T1000 (cell line): Measurements from ENCODE around the gene TMED6.
"Not testable (repeated sequence)": the region's sequence is repeated elsewhere in the genome, so short reads cannot be mapped to it uniquely, and the experiment has no call there.

Source experiments
- DNase-seq: peaks from one replicate; lab custom pipeline; 2025; ENCODE audit warnings: mixed read lengths; lab: John Stamatoyannopoulos, UW

The TMED6 gene

DNA sequence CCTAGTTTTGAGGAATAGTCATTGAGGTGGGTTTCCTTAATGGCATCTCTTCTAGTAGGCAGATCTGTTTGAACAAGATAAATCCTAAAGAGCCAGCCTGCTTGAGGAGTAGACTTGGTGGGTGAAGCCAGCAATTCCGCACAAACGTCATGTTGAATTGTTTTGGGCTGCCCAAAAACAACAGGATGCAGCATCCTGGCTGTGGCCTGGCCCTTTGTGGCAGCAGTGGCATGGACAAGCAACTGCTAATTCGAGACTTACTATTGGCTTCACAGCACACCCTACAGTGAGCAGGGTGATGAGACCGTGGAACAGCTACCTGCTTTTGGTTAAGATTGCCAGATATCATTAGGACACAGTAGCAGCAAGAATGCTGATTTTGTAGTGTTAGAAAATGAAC lies 49.7 kb downstream of the TMED6 start:
- no peak for DNase-seq

DNA sequence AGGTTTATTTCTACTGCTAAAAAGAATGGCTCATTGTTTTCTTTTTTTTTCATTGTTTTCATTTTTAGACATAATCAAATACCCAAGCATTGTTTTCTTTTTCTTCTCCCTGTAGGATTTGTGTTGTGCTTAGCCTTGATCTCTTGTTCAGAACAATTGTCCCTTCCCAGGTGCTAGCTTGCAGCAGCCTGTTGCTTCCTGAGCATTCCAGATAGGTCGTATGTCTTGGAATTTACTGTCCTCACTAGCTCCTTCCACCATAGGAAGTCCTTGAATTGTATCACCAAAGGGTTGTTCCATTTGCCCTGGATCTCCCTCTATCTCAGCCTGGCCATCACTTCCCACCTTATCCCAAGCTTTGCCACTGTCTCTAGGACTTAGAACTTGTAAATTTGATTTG lies 50.4 kb downstream of the TMED6 start:
- no peak for DNase-seq

GRCh38 chr16:69298261-69298660 lies 53.3 kb downstream of the TMED6 start:
- no peak for DNase-seq

GRCh38 chr16:69296771-69297170 lies 54.8 kb downstream of the TMED6 start:
- DNase-seq: not testable (repeated sequence)

DNA sequence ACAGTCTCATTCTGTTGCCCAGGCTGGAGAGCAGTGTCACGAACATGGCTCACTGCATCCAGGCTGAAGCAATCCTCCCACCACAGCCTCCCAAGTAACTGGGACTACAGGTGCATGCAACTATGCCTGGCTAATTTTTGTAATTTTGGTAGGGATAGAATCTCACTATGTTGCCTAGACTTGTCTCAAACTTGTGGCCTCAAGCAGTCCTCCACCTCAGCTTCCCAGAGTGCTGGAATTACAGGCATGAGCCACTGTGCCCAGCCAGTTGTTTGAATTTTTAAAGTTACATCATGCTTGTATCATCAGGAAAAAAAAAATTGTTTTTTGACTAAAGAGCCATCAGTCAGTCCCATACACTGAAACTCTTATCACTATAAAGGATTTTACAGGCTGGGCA lies 57.5 kb downstream of the TMED6 start:
- DNase-seq: no peak

DNA sequence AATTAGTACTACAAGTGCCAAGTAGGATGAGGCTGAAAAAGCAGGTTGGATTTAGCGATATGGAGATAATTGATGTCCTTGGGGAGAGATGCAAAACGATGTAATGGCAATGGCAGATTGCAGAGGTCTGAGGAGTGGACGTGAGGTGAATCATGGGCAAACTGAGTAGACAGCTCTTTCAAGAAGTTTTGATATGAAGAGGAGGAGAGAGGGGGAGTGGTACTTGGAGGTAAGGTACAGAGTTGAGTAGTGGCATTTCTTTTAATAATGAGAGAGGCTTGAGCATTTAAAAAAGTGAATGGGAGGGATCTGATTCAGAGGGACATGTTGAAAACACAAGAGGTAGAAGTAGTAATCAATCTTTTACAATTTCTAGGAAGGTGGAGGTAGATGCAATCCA lies 58.2 kb downstream of the TMED6 start:
- no peak for DNase-seq
